ENCODE data around the gene ZDHHC8.

Gene ZDHHC8

GRCh38 chr22:20131597-20131858 is at the start of gene ZDHHC8:
Gene ZDHHC8, plus strand, starts transcription at chr22:20131804. Its CDS starts 144 bp downstream, at chr22:20131948.
- DNase-seq = no peak

- DNase-seq = no peak
Observed at GRCh38 chr22:20083157-20083890, 48.3 kb upstream of the ZDHHC8 start.

GRCh38 chr22:20083891-20084546 is 47.6 kb upstream of the ZDHHC8 start:
- DNase-seq = no peak

GRCh38 chr22:20084547-20085413 is 46.8 kb upstream of the ZDHHC8 start:
- no peak for DNase-seq

GRCh38 chr22:20085651-20086050 is 46.0 kb upstream of the ZDHHC8 start:
- no peak for DNase-seq

- no peak for DNase-seq
Observed at GRCh38 chr22:20086101-20086599, 45.5 kb upstream of the ZDHHC8 start.

- no peak for DNase-seq
Observed at GRCh38 chr22:20086763-20087162, 44.8 kb upstream of the ZDHHC8 start.

- no peak for DNase-seq
Observed at GRCh38 chr22:20087319-20088262, 44.0 kb upstream of the ZDHHC8 start.

GRCh38 chr22:20088263-20088648 is 43.3 kb upstream of the ZDHHC8 start:
- no peak for DNase-seq

GRCh38 chr22:20089226-20089976 is 42.2 kb upstream of the ZDHHC8 start:
- no peak for DNase-seq

GRCh38 chr22:20089977-20090729 is 41.5 kb upstream of the ZDHHC8 start:
- DNase-seq = no peak

GRCh38 chr22:20090730-20091240 is 40.8 kb upstream of the ZDHHC8 start:
- DNase-seq = no peak

- DNase-seq = no peak
Observed at GRCh38 chr22:20091690-20092476, 39.7 kb upstream of the ZDHHC8 start.

GRCh38 chr22:20092477-20092854 is 39.1 kb upstream of the ZDHHC8 start:
- DNase-seq = no peak

GRCh38 chr22:20093418-20094196 is 38.0 kb upstream of the ZDHHC8 start:
- DNase-seq = no peak

GRCh38 chr22:20094197-20094807 is 37.3 kb upstream of the ZDHHC8 start:
- DNase-seq = no peak

GRCh38 chr22:20095521-20095920 is 36.1 kb upstream of the ZDHHC8 start:
- no peak for DNase-seq

GRCh38 chr22:20096574-20097420 is 34.8 kb upstream of the ZDHHC8 start:
- no peak for DNase-seq

All from NCI-H510A treated with DMSO at 0.1 percent for 48 hours (cell line).